Fibroblast of mammary gland (primary cell): Measurements from ENCODE around the gene ATP2A3.

Experiments used
- DNase-seq: peaks from one replicate; pipeline ENCODE4 v3.0.0-alpha.2; 2010; ENCODE audit warnings: low read depth
- H3K4me3 ChIP-seq: 2 replicates; pipeline ENCODE4 v1.5.1; 2011; ENCODE audit warnings: low read depth, mild to moderate bottlenecking, low read length, moderate library complexity; ENCODE audit not compliant: control insufficient read depth
- TF ChIP-seq, protein P1 (sequence below): conservative IDR thresholded peaks from 2 replicates; pipeline ENCODE4 v1.5.1; 2011; ENCODE audit warnings: low read depth, low read length, inconsistent platforms; ENCODE audit not compliant: control insufficient read depth, insufficient read depth

The ATP2A3 gene

DNA sequence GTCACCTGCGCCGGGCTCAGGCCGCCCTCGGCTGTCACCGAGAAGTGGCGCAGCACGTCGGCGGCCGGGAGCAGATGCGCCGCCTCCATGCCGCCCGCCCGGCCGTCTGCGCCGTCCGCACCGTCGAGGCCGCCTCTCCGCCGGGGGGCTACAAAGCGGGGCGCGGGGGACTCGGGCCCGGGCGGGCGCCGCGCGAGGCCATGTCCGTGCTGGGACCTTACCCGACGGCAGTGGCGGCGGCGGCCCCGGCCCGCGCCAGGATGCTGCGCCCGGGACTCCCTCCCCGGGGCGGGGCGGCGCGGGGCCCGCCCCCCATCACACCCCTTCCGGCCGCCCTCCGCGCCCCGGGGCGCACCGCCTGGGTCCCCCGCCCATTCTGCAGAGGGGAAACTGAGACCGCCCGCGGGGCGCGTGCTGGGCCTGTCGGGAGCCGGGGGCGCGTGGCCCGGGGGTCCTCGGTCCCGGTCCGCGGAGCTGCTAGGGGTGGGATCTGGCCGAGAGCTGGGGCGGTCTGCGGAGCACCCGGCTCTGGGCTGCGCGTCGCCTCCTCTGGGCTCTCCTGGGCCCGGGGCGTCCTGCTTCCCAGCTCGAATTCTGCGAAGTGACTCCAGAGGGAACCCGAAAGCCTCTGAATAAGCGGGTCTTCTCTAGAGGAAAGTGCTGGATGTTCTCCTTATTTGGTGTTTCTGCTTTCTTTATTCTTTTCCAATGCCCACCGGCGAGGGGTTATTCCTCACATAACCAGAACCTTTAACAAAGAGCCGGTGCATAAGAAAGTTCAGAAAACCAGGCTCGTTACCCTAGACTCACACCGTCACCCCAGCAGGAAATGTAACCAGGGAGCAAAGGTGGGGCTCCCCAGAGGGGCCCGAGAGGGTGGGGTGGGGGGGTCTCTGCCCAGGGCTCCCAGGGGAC is at the start of gene ATP2A3:
TSS of gene ATP2A3 (minus strand) at position 235 of the 915 bp plus-strand sequence. CDS start at position 89, 146 bp downstream.
- peak within 1 kb of the TSS; percentile 16 for H3K4me3 ChIP-seq
- TF ChIP-seq, protein P1, sequence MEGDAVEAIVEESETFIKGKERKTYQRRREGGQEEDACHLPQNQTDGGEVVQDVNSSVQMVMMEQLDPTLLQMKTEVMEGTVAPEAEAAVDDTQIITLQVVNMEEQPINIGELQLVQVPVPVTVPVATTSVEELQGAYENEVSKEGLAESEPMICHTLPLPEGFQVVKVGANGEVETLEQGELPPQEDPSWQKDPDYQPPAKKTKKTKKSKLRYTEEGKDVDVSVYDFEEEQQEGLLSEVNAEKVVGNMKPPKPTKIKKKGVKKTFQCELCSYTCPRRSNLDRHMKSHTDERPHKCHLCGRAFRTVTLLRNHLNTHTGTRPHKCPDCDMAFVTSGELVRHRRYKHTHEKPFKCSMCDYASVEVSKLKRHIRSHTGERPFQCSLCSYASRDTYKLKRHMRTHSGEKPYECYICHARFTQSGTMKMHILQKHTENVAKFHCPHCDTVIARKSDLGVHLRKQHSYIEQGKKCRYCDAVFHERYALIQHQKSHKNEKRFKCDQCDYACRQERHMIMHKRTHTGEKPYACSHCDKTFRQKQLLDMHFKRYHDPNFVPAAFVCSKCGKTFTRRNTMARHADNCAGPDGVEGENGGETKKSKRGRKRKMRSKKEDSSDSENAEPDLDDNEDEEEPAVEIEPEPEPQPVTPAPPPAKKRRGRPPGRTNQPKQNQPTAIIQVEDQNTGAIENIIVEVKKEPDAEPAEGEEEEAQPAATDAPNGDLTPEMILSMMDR, result no peak
- DNase-seq, result no peak

DNA sequence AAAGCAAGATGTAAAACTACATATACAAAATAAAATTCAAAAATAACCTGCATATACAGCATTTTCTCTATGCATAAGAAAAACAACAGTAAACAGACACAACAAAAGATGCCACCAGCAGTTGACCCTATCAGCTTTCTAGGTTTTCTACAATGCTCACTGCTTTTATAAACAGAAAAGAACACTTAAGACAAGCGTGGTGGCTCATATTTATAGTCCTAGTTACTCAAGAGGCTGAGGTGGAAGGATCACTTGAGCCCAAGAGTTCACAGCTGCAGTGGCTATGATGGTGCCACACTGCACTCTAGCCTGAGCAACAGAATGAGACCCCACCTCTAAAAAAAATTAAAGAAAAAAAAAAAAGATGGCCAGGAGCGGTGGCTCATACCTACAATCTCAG is 46.5 kb upstream of the ATP2A3 start:
- no peak overlapping the region for H3K4me3 ChIP-seq
- TF ChIP-seq, protein P1, result no peak
- DNase-seq, result no peak

DNA sequence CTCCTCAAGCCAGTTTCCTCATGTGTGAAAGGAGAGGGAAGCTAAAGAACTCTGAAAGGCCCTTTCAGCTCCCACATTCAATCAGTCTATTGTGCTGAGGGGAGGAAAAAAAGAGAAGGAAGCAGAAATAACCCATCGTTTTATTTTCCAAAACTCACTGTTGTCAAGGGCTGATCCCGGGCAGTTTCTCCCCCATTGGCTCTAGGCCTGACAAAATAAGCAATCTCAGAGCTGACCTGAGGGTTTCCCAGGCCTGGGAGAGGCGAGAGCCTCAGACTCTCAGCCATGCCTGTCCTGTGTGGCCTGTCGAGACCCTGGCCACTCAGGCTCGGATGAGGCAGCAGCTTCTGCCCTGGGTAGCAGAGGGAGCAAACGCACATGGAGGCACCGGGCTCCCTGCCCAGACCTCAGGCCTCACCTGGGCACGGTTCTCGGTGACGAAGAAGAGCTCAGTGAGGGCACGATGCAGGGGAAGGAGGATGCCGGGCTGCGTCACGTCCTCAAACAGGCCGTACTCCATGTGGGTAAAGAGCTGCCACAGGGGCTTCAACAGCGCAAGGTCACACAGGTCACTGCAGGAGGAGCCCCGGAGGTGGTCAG is 45.0 kb upstream of the ATP2A3 start:
- H3K4me3 ChIP-seq, result no peak overlapping the region
- no peak for DNase-seq
- TF ChIP-seq, protein P1, result no peak

DNA sequence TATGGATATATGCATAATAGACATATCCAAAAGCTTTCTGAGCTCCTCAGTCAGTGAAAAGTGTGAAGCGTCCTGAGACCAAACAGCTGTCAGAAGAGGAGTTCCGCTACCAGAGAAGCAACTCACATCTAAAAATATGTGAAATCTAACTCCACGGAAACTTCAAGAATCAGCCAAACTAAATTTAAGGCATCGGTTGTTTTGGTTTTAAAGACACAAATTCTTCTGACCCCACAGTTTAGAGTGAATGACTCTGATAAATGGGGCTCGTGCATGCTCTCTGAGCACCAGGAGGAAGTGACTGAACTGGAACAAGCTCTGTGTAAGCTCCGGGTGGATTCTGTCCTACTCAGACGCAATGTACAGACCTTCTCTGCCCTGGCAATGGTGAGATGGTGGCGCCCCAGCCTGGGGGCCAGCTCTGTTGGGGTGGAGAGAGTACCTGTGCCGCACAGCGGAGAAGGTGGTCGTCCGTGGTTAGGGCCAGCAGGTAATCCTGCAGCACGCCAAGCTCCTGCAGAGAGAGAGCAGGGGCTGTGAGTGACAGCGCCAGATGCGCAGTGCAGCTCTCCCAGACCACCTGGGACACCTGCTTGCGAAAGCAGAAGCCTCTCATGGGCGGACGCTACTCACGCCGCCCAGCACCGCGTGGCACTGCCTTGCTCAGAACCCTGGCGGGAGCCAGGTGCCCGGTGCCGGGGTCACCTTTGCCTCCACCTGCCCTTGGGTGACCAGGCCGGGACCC is 44.4 kb upstream of the ATP2A3 start:
- TF ChIP-seq, protein P1, result no peak
- H3K4me3 ChIP-seq, result no peak overlapping the region
- DNase-seq, result no peak

DNA sequence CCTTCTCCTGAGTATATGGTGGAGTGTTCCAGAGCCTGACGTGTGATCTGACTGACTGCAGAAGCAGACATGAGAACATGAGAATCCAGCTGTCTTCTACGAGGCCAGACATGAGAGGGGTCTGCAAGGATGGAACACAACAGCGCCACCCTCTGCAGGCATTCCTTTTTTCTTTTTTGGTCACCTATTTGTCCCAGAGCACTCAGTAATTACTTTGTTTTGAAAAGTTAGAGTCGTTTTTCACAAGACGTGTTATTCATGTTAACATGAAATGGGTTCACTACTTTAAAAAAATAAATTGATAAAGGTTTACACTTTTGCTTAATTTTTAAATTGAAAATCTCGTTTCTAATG is 43.8 kb upstream of the ATP2A3 start:
- no peak overlapping the region for H3K4me3 ChIP-seq
- DNase-seq, result no peak
- TF ChIP-seq, protein P1, result no peak

DNA sequence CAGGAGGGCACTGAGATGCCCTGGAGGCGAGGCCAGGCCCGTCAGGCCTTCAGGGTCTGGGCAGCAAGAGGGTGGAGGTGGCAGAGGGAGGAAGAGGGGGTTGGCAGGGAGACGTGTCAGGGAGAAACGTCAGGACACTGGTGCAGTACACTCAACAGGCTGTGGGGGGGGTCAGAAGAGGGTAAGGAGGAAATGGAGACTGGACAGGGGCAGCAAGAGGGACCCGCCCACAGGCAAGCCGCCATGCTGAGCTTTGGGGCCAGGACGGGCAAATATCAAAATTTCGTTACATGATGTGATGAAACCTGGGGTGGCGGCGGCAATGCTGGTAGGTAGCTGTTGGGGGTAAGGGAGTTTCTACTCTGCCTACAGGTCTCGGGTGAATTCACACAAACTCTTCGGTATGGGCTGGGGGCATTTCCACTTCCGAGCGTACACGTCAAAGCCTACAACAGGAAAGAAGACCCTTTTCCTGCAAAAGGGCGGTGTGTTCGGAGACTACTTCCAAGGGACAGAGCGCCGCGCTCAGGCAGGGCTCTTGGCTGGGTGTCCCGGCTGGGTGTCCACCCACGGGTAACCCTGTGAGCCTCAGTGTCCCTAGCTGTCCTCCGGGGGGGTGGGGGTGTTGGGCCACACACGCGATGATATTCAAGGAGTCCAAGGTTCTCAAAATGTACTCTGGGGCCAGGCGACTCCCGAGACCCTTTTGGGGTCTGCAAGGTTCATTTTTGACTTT is 43.3 kb upstream of the ATP2A3 start:
- DNase-seq, result no peak
- TF ChIP-seq, protein P1, result no peak

More for the DNA sequence above, 43.3 kb upstream of the ATP2A3 start:
- H3K4me3 ChIP-seq, result no peak overlapping the region
